HEK293 (cell line): ENCODE measurements around the gene RBM18.

Source experiments
- CTCF ChIA-PET: fragments of 350-600 bp; formaldehyde crosslinking; extraction: SDS; loops from one replicate; lab custom pipeline; 2021; ENCODE audit warnings: antibody characterized with exemption; lab: Yijun Ruan, JAX
- POLR2A ChIA-PET: fragments of 300-600 bp; formaldehyde crosslinking; extraction: SDS; loops from one replicate; lab custom pipeline; 2020; ENCODE audit warnings: antibody characterized with exemption, inconsistent platforms; lab: Yijun Ruan, JAX
- H3K27ac ChIP-seq: fragments of 200-500 bp; sonication (Bioruptor generic); 2 replicates; pipeline ENCODE4 v1.5.1; 2014; ENCODE audit warnings: low read depth, low read length, control low read depth, inconsistent platforms; ENCODE audit errors: extremely low read depth
- H3K36me3 ChIP-seq, 2 experiments: fragments of 200-500 bp in 1 of 2; sonication (Bioruptor generic) in 1 of 2; 1 replicate in 1 of 2; 2 replicates in 1 of 2; pipeline ENCODE4 v1.5.1; 2014 to 2017; ENCODE audit warnings: inconsistent platforms in 2 of 2, low read length in 2 of 2; ENCODE audit not compliant: control insufficient read depth in 2 of 2, insufficient read depth in 1 of 2
- H3K4me1 ChIP-seq: fragments of 200-500 bp; sonication (Bioruptor generic); 2 replicates; pipeline ENCODE4 v1.5.1; 2014; ENCODE audit warnings: mild to moderate bottlenecking, low read length, inconsistent platforms; ENCODE audit not compliant: control insufficient read depth, insufficient read depth
- H3K4me3 ChIP-seq: 2 replicates; pipeline ENCODE4 v1.5.1; 2011; ENCODE audit warnings: low read depth, mild to moderate bottlenecking, control low read depth, low read length, moderate library complexity
- H3K9me3 ChIP-seq: fragments of 200-500 bp; sonication (Bioruptor generic); 2 replicates; pipeline ENCODE4 v1.5.1; 2014; ENCODE audit warnings: low read depth, low read length, inconsistent platforms; ENCODE audit not compliant: control insufficient read depth, insufficient read depth
- IKZF3 ChIP-seq: fragments of 450-650 bp; IDR thresholded peaks from 2 replicates; pipeline ENCODE4 v1.5.0; 2018; ENCODE audit warnings: missing biosample characterization, mild to moderate bottlenecking, missing genetic modification characterization, moderate library complexity
- KLF9 ChIP-seq: fragments of 450-650 bp; formaldehyde crosslinking; IDR thresholded peaks from 2 replicates; pipeline ENCODE4 v1.5.1; 2016; ENCODE audit warnings: missing biosample characterization, missing genetic modification characterization, low read depth
- MZF1 ChIP-seq: fragments of 450-650 bp; formaldehyde crosslinking; IDR thresholded peaks from 2 replicates; pipeline ENCODE4 v1.5.1; 2017; ENCODE audit warnings: missing biosample characterization, missing genetic modification characterization, borderline replicate concordance
- SCRT2 ChIP-seq: fragments of 450-650 bp; formaldehyde crosslinking; IDR thresholded peaks from 2 replicates; pipeline ENCODE4 v1.5.1; 2016; ENCODE audit warnings: missing biosample characterization, missing genetic modification characterization
- YY2 ChIP-seq: fragments of 450-650 bp; formaldehyde crosslinking; IDR thresholded peaks from 2 replicates; pipeline ENCODE4 v1.5.1; 2016; ENCODE audit warnings: missing biosample characterization, missing genetic modification characterization
- ZBTB17 ChIP-seq: fragments of 450-650 bp; formaldehyde crosslinking; IDR thresholded peaks from 2 replicates; pipeline ENCODE4 v1.5.1; 2016; ENCODE audit warnings: missing biosample characterization, missing genetic modification characterization
- ZFP37 ChIP-seq: fragments of 450-650 bp; formaldehyde crosslinking; IDR thresholded peaks from 2 replicates; pipeline ENCODE4 v1.5.1; 2016; ENCODE audit warnings: missing biosample characterization, missing genetic modification characterization
- ZNF133 ChIP-seq: fragments of 450-650 bp; formaldehyde crosslinking; IDR thresholded peaks from 2 replicates; pipeline ENCODE4 v1.5.1; 2016; ENCODE audit warnings: missing biosample characterization, missing genetic modification characterization
- ZNF274 ChIP-seq, 2 experiments: fragments of 200-500 bp in 1 of 2; fragments of 450-650 bp in 1 of 2; sonication (Bioruptor generic) in 1 of 2; formaldehyde crosslinking in 1 of 2; IDR thresholded peaks; 2 replicates each; pipeline versions ENCODE4 v1.5.1 to v1.6.1; 2014 to 2016; ENCODE audit warnings: borderline replicate concordance in 1 of 2, inconsistent platforms in 1 of 2, low read length in 1 of 2, missing biosample characterization in 1 of 2, missing genetic modification characterization in 1 of 2
- ZNF335 ChIP-seq: fragments of 450-650 bp; formaldehyde crosslinking; conservative IDR thresholded peaks from 2 replicates; pipeline ENCODE4 v1.5.1; 2016; ENCODE audit warnings: missing biosample characterization, missing genetic modification characterization
- ZNF416 ChIP-seq: fragments of 450-650 bp; formaldehyde crosslinking; IDR thresholded peaks from 2 replicates; pipeline ENCODE4 v1.5.1; 2016; ENCODE audit warnings: missing biosample characterization, missing genetic modification characterization
- ZNF501 ChIP-seq: fragments of 450-650 bp; formaldehyde crosslinking; IDR thresholded peaks from 2 replicates; pipeline ENCODE4 v1.5.1; 2016; ENCODE audit warnings: missing biosample characterization, missing genetic modification characterization
- ZNF514 ChIP-seq: fragments of 450-650 bp; formaldehyde crosslinking; IDR thresholded peaks from 2 replicates; pipeline ENCODE4 v1.5.1; 2016; ENCODE audit warnings: missing biosample characterization, missing genetic modification characterization
- ZNF600 ChIP-seq: fragments of 450-650 bp; formaldehyde crosslinking; IDR thresholded peaks from 2 replicates; pipeline ENCODE4 v1.5.1; 2016; ENCODE audit warnings: missing biosample characterization, missing genetic modification characterization
- ZNF654 ChIP-seq: fragments of 450-650 bp; formaldehyde crosslinking; IDR thresholded peaks from 2 replicates; pipeline ENCODE4 v1.5.1; 2016; ENCODE audit warnings: low read depth, missing biosample characterization, missing genetic modification characterization
- TF ChIP-seq, protein P1 (sequence below): fragments of 450-650 bp; formaldehyde crosslinking; IDR thresholded peaks from 2 replicates; pipeline ENCODE4 v1.5.1; 2017; ENCODE audit warnings: missing biosample characterization, missing genetic modification characterization
- TF ChIP-seq, protein P2 (sequence below): fragments of 450-650 bp; formaldehyde crosslinking; IDR thresholded peaks from 2 replicates; pipeline ENCODE4 v1.5.1; 2016; ENCODE audit warnings: missing biosample characterization, missing genetic modification characterization
- TF ChIP-seq, protein P3 (sequence below): fragments of 450-650 bp; formaldehyde crosslinking; IDR thresholded peaks from 2 replicates; pipeline ENCODE4 v1.5.1; 2016; ENCODE audit warnings: missing biosample characterization, missing genetic modification characterization
- TF ChIP-seq, protein P4 (sequence below): sonication (generic); formaldehyde crosslinking; IDR thresholded peaks from 2 replicates; pipeline ENCODE4 v1.8.1; 2022; ENCODE audit warnings: mild to moderate bottlenecking, moderate library complexity, missing genetic modification reagents
- TF ChIP-seq, protein P5 (sequence below): fragments of 450-650 bp; formaldehyde crosslinking; IDR thresholded peaks from 2 replicates; pipeline ENCODE4 v1.5.1; 2017; ENCODE audit warnings: missing biosample characterization, missing genetic modification characterization

RBM18 gene

DNA sequence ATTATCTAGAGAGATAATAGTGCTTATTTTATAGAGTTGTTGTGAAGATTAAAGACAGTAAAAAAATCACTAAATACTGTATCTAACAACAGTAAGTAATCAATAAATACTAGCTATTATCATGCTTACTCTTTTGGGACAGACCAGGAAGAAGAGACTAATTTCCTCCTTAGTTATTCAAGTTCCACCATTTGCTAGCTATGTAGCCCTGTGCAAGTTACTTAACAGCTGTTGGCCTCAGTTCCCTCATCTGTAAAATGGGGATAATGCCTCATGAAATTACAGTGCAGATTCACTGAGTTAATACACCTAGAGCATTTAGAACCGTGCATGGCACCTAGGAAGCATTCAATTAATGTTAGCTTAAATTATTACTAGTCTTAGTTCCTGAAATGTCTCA, 2.6 kb downstream of the RBM18 start:
- H3K27ac ChIP-seq: peak overlapping the region; percentile 24; the same call in 1 of the 2 replicates
- peaks cover 8 to 39% of the 10 kb centered on the region in 2 experiments for H3K36me3 ChIP-seq
- H3K4me1 ChIP-seq: peaks cover 4% of the 10 kb centered on the region
- no peak for TF ChIP-seq ZNF274 (IDR thresholded peaks at IDR 0.05; ENCODE audit: low read length)
- TF ChIP-seq ZNF274 (tag by site-specific recombination; IDR thresholded peaks at IDR 0.05; ENCODE audit: borderline replicate concordance): no peak
- TF ChIP-seq, protein P1, sequence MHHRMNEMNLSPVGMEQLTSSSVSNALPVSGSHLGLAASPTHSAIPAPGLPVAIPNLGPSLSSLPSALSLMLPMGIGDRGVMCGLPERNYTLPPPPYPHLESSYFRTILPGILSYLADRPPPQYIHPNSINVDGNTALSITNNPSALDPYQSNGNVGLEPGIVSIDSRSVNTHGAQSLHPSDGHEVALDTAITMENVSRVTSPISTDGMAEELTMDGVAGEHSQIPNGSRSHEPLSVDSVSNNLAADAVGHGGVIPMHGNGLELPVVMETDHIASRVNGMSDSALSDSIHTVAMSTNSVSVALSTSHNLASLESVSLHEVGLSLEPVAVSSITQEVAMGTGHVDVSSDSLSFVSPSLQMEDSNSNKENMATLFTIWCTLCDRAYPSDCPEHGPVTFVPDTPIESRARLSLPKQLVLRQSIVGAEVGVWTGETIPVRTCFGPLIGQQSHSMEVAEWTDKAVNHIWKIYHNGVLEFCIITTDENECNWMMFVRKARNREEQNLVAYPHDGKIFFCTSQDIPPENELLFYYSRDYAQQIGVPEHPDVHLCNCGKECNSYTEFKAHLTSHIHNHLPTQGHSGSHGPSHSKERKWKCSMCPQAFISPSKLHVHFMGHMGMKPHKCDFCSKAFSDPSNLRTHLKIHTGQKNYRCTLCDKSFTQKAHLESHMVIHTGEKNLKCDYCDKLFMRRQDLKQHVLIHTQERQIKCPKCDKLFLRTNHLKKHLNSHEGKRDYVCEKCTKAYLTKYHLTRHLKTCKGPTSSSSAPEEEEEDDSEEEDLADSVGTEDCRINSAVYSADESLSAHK: no peak
- no peak for TF ChIP-seq ZFP37 (tag by site-specific recombination)
- TF ChIP-seq, protein P2, sequence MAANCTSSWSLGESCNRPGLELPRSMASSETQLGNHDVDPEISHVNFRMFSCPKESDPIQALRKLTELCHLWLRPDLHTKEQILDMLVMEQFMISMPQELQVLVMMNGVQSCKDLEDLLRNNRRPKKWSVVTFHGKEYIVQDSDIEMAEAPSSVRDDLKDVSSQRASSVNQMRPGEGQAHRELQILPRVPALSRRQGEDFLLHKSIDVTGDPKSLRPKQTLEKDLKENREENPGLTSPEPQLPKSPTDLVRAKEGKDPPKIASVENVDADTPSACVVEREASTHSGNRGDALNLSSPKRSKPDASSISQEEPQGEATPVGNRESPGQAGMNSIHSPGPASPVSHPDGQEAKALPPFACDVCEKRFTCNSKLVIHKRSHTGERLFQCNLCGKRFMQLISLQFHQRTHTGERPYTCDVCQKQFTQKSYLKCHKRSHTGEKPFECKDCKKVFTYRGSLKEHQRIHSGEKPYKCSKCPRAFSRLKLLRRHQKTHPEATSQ (tag by site-specific recombination): no peak
- TF ChIP-seq YY2 (tag by site-specific recombination): no peak
- no peak for TF ChIP-seq ZNF514 (tag by site-specific recombination)
- TF ChIP-seq, protein P3, sequence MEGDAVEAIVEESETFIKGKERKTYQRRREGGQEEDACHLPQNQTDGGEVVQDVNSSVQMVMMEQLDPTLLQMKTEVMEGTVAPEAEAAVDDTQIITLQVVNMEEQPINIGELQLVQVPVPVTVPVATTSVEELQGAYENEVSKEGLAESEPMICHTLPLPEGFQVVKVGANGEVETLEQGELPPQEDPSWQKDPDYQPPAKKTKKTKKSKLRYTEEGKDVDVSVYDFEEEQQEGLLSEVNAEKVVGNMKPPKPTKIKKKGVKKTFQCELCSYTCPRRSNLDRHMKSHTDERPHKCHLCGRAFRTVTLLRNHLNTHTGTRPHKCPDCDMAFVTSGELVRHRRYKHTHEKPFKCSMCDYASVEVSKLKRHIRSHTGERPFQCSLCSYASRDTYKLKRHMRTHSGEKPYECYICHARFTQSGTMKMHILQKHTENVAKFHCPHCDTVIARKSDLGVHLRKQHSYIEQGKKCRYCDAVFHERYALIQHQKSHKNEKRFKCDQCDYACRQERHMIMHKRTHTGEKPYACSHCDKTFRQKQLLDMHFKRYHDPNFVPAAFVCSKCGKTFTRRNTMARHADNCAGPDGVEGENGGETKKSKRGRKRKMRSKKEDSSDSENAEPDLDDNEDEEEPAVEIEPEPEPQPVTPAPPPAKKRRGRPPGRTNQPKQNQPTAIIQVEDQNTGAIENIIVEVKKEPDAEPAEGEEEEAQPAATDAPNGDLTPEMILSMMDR: no peak
- TF ChIP-seq, protein P4, sequence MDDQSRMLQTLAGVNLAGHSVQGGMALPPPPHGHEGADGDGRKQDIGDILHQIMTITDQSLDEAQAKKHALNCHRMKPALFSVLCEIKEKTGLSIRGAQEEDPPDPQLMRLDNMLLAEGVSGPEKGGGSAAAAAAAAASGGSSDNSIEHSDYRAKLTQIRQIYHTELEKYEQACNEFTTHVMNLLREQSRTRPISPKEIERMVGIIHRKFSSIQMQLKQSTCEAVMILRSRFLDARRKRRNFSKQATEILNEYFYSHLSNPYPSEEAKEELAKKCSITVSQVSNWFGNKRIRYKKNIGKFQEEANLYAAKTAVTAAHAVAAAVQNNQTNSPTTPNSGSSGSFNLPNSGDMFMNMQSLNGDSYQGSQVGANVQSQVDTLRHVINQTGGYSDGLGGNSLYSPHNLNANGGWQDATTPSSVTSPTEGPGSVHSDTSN (CRISPR knock-in tag): no peak
- no peak for TF ChIP-seq ZNF133 (tag by site-specific recombination)
- TF ChIP-seq ZNF654 (tag by site-specific recombination): no peak
- no peaks in the 10 kb centered on the region for H3K9me3 ChIP-seq
- ChIA-PET POLR2A (interaction anchor here (2.1 kb wide), 1 partner anchor 10 kb away, joined by 5 read pairs; no protein-coding TSS in a partner anchor), CTCF (interaction anchor here (0.6 to 5.3 kb wide), 2 partner anchors 64 to 136 kb away, joined by 3 to 19 read pairs; no protein-coding TSS in a partner anchor)
- H3K4me3 ChIP-seq: no peak overlapping the region

DNA sequence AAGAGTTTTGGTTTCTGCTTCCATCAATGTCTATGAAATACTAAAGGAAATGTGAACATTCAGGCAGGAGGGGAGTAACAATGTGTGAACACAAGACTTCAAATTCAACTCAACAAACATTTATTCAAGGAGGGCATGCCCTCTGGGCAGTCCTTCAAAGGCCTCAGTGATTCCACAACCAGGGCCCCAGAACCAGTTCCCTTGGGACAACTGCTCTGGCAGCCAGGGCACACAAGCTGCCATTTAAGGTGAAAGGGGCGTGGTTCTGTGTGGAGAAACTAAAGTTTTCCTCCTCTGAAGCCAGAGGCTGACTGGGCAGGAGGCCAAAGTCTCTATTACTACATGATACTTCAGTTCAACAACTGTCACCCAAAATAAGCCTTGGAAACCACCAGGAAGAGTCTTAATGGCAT, 3.2 kb downstream of the RBM18 start:
- ChIA-PET POLR2A (interaction anchor here (2.1 kb wide), 1 partner anchor 9 kb away, joined by 5 read pairs; no protein-coding TSS in a partner anchor), CTCF (interaction anchor here (0.6 to 5.3 kb wide), 2 partner anchors 64 to 135 kb away, joined by 3 to 19 read pairs; no protein-coding TSS in a partner anchor)
- peak overlapping the region; percentile 24; the same call in 1 of the 2 replicates for H3K27ac ChIP-seq

More for the DNA sequence above, 3.2 kb downstream of the RBM18 start:
- H3K9me3 ChIP-seq: no peaks in the 10 kb centered on the region
- H3K4me1 ChIP-seq: peaks cover 4% of the 10 kb centered on the region
- TF ChIP-seq, protein P5, sequence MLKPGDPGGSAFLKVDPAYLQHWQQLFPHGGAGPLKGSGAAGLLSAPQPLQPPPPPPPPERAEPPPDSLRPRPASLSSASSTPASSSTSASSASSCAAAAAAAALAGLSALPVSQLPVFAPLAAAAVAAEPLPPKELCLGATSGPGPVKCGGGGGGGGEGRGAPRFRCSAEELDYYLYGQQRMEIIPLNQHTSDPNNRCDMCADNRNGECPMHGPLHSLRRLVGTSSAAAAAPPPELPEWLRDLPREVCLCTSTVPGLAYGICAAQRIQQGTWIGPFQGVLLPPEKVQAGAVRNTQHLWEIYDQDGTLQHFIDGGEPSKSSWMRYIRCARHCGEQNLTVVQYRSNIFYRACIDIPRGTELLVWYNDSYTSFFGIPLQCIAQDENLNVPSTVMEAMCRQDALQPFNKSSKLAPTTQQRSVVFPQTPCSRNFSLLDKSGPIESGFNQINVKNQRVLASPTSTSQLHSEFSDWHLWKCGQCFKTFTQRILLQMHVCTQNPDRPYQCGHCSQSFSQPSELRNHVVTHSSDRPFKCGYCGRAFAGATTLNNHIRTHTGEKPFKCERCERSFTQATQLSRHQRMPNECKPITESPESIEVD (tag by site-specific recombination): peak; percentile 81
- TF ChIP-seq SCRT2 (tag by site-specific recombination): no peak
- no peak for TF ChIP-seq ZNF501 (tag by site-specific recombination)
- peak; percentile 61; the same call in 1 of the 2 replicates for TF ChIP-seq ZNF600
- no peak for TF ChIP-seq ZNF416 (tag by site-specific recombination)
- 0 out of 2 replicates have a peak, but pooled peaks have one; percentile 36 for TF ChIP-seq MZF1 (tag by site-specific recombination)
- 0 out of 2 replicates have a peak, but pooled peaks have one; percentile 26 for TF ChIP-seq ZBTB17 (tag by site-specific recombination)
- TF ChIP-seq IKZF3 (tag by site-specific recombination): peak; percentile 33; the same call in 1 of the 2 replicates
- TF ChIP-seq ZNF335 (tag by site-specific recombination): peak; percentile 55
- peak; percentile 57; the same call in 1 of the 2 replicates for TF ChIP-seq KLF9 (tag by site-specific recombination)
- no peak overlapping the region for H3K4me3 ChIP-seq
- peaks cover 8 to 39% of the 10 kb centered on the region in 2 experiments for H3K36me3 ChIP-seq
